Karpas-422 (cell line): ENCODE measurements around the gene ROBO2. TPM values are rescaled to one million over a fixed set of nuclear protein-coding genes. Genes with fewer than 3 reads are reported as not detected.

Experiments used
- DNase-seq: peaks from one replicate; pipeline ENCODE4 v3.0.0-alpha.2; 2015
- H2AFZ ChIP-seq: fragments of 200-600 bp; sonication (generic); 2 replicates; pipeline ENCODE4 v1.6.1; 2014; ENCODE audit warnings: antibody characterized with exemption, low read length, mixed read lengths
- H3K27ac ChIP-seq: fragments of 200-600 bp; sonication (generic); 2 replicates; pipeline ENCODE4 v1.5.1; 2014; ENCODE audit warnings: mild to moderate bottlenecking, low read length, moderate library complexity
- H3K27me3 ChIP-seq: fragments of 200-600 bp; sonication (generic); 2 replicates; pipeline ENCODE4 v1.6.1; 2014; ENCODE audit warnings: low read length, mixed read lengths
- H3K36me3 ChIP-seq: fragments of 200-600 bp; sonication (generic); 2 replicates; pipeline ENCODE4 v1.6.1; 2014; ENCODE audit warnings: low read length, mixed read lengths; ENCODE audit not compliant: insufficient read depth
- H3K4me1 ChIP-seq: fragments of 200-600 bp; sonication (generic); 2 replicates; pipeline ENCODE4 v1.6.1; 2014; ENCODE audit warnings: mild to moderate bottlenecking, low read length, mixed read lengths
- H3K4me2 ChIP-seq: fragments of 200-600 bp; sonication (generic); 2 replicates; pipeline ENCODE4 v1.6.1; 2014; ENCODE audit warnings: low read length, low read depth, mild to moderate bottlenecking; ENCODE audit not compliant: poor library complexity, severe bottlenecking
- H3K4me3 ChIP-seq: fragments of 200-600 bp; sonication (generic); 2 replicates; pipeline ENCODE4 v1.5.1; 2014; ENCODE audit warnings: mild to moderate bottlenecking, antibody characterized with exemption, low read length, mixed read lengths
- H3K79me2 ChIP-seq: fragments of 200-600 bp; sonication (generic); 2 replicates; pipeline ENCODE4 v1.6.1; 2014; ENCODE audit warnings: mild to moderate bottlenecking, low read length, mixed read lengths
- H3K9ac ChIP-seq: fragments of 200-600 bp; sonication (generic); 2 replicates; pipeline ENCODE4 v1.6.0; 2014; ENCODE audit warnings: low read length
- H3K9me2 ChIP-seq: fragments of 200-600 bp; sonication (generic), shearing (Covaris generic); replicated peaks from 2 replicates; pipeline ENCODE4 v1.6.0; 2014; ENCODE audit warnings: mild to moderate bottlenecking, low read length, moderate library complexity; ENCODE audit not compliant: insufficient read depth
- H3K9me3 ChIP-seq: fragments of 300-700, 200-600 bp; sonication (generic); 2 replicates; pipeline ENCODE4 v1.6.1; 2014; ENCODE audit warnings: low read length, mixed read lengths
- H4K20me1 ChIP-seq: fragments of 200-600 bp; sonication (generic); 2 replicates; pipeline ENCODE4 v1.6.1; 2014; ENCODE audit warnings: mild to moderate bottlenecking, antibody characterized with exemption, low read length, low read depth; ENCODE audit not compliant: insufficient read depth
- total RNA-seq: library from RNA; depleted of rRNA; stranded (reverse); fragments of >200 nt; shearing (Covaris generic); gene quantifications from 2 replicates; pipeline ENCODE4 v1.2.3, GENCODE V29; 2014; ENCODE audit warnings: low replicate concordance

Gene ROBO2
- total RNA-seq, 1 experiment from 2014 or later, result 262 TPM

DNA sequence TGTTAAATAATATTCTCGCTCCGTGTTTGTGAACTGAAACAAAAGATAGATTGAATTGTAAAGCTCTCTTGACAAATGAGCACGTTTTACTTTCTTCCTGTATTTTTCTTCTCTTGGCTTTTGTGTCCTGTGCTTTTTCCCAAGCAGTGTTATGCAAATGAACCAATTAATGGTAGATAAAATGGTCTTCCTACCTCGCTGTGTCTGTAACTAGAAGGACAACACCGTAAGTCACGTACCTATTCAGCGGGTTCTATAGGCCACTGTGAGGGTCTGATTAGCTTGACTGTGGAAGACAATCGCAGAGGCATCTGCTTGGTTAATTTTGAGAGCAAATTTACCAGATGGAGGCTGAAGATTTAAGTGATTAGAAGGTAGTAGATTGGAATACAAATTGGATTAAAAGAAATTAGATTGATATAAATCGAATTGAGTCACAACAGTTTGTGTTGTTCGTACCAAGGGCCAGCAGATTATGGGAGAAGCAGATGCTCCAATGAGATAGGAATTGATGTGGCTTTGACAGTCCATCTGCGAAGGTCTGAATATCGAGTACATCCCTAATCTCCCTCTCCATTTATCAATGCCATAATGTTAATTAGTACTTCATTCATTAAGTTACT lies 40.2 kb downstream of the ROBO2 start:
- H3K4me2 ChIP-seq, result no peak overlapping the region
- H3K4me1 ChIP-seq, result peaks cover 5% of the 10 kb centered on the region; the same call in 1 of the 2 replicates
- no peak overlapping the region for H3K9ac ChIP-seq
- no peaks in the 10 kb centered on the region for H4K20me1 ChIP-seq
- H3K9me2 ChIP-seq, result no peaks in the 10 kb centered on the region
- H3K36me3 ChIP-seq, result no peaks in the 10 kb centered on the region
- no peak overlapping the region for H3K27ac ChIP-seq
- no peaks in the 10 kb centered on the region for H3K79me2 ChIP-seq
- no peak overlapping the region for H3K4me3 ChIP-seq
- no peak overlapping the region; the same call in 1 of the 2 replicates for H2AFZ ChIP-seq
- no peaks in the 10 kb centered on the region for H3K9me3 ChIP-seq
- DNase-seq, result no peak
- H3K27me3 ChIP-seq, result no peaks in the 10 kb centered on the region

DNA sequence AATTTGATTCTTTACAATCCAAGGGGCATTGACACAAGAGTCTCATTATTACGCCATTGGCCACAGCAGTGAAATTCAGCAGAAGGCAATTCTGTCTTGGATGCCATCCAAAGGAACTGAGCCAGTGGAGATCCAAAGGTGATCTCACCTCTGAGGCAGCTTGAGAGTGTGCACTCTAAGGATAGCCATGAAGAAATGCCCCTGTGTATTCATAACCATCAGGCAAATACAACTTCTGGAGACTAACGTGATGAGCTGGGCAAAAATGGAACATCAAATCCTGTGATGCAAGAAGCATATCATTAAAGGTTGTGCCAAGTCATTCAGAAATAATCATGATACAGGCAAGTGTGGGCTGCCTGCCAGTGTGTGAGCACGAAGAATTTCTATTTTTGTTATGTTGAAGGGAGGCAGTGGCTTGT lies 41.4 kb downstream of the ROBO2 start:
- H3K9me3 ChIP-seq, result no peaks in the 10 kb centered on the region
- no peaks in the 10 kb centered on the region for H3K9me2 ChIP-seq
- no peaks in the 10 kb centered on the region for H3K36me3 ChIP-seq
- H3K4me2 ChIP-seq, result no peak overlapping the region
- no peak overlapping the region for H2AFZ ChIP-seq
- no peak overlapping the region for H3K27ac ChIP-seq
- no peak overlapping the region for H3K9ac ChIP-seq
- no peaks in the 10 kb centered on the region for H4K20me1 ChIP-seq
- peaks cover 5% of the 10 kb centered on the region; the same call in 1 of the 2 replicates for H3K4me1 ChIP-seq
- H3K27me3 ChIP-seq, result no peaks in the 10 kb centered on the region
- no peak for DNase-seq
- no peak overlapping the region for H3K4me3 ChIP-seq
- no peaks in the 10 kb centered on the region for H3K79me2 ChIP-seq

DNA sequence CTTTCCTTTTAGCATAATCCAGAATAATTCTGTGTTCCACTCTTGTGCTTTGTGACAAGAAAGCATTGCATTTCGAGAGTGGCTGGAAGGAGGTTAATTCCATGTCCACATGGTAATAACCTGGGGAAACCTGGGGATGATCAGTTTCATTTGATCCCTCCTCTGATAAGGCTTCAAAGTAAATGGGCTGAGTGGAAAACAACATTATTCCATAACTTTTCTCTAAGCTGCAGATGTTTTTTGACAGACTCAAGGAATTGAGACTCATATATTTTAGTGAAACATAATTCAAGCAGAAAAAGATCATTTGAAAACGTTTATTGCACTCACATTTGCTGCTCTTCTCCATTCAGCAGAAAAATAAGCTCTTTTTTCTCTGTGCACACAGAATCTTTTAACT lies 44.6 kb downstream of the ROBO2 start:
- Histone ChIP-seq H3K9me3 (no peaks in the 10 kb centered on the region), H3K4me3 (no peak overlapping the region), H3K4me1 (no peaks in the 10 kb centered on the region), H3K9ac (no peak overlapping the region), H3K79me2 (no peaks in the 10 kb centered on the region), H3K4me2 (no peak overlapping the region), H3K36me3 (no peaks in the 10 kb centered on the region), H3K27me3 (no peaks in the 10 kb centered on the region), H2AFZ (no peak overlapping the region), H4K20me1 (no peaks in the 10 kb centered on the region), H3K9me2 (no peaks in the 10 kb centered on the region), H3K27ac (no peak overlapping the region)
- DNase-seq, result no peak

DNA sequence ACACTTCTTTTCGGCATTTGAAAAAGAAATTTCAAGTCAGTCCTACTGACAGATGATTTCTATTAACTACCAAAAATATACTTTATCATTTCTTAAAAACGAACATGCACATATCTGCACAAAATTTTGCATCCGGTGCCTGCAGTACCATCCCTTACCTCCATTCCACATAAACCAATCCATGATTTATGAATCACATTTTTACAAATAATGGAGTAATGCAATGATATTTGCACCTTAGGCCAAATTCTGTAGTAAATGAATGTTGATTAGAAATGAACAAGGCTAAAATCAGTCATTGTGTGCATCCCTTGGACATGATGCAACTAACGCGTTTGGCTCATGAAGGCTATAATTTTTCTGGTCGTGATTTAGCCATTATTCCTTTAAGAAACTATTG lies 46.5 kb downstream of the ROBO2 start:
- no peak overlapping the region for H2AFZ ChIP-seq
- no peaks in the 10 kb centered on the region for H3K36me3 ChIP-seq
- no peaks in the 10 kb centered on the region for H3K4me1 ChIP-seq
- no peak overlapping the region for H3K4me3 ChIP-seq
- no peak overlapping the region for H3K27ac ChIP-seq
- H3K4me2 ChIP-seq, result no peak overlapping the region
- H3K9ac ChIP-seq, result no peak overlapping the region
- no peaks in the 10 kb centered on the region for H3K9me2 ChIP-seq
- H3K27me3 ChIP-seq, result no peaks in the 10 kb centered on the region
- no peaks in the 10 kb centered on the region for H4K20me1 ChIP-seq
- H3K79me2 ChIP-seq, result no peaks in the 10 kb centered on the region
- no peaks in the 10 kb centered on the region for H3K9me3 ChIP-seq
- DNase-seq, result no peak

DNA sequence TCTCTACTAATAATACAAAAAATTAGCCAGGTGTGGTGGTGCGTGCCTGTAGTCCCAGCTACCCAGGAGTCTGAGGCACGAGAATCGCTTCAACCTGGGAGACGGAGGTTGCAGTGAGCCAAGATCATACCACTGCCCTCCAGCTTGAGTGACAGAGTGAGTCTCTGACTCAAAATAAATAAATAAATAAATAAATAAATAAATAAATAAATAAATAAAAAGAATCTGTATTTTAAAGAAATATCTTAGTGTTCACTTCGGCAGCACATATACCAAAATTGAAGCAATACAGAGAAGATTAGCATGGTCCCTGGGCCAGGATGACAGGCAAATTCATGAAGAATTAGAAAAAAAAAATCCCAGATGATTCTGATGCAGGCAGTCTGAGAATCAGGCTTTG lies 51.9 kb downstream of the ROBO2 start:
- H3K4me2 ChIP-seq, result no peak overlapping the region
- no peak overlapping the region for H3K9ac ChIP-seq
- no peaks in the 10 kb centered on the region for H3K36me3 ChIP-seq
- no peaks in the 10 kb centered on the region for H4K20me1 ChIP-seq
- H3K27me3 ChIP-seq, result no peaks in the 10 kb centered on the region
- H2AFZ ChIP-seq, result no peak overlapping the region
- H3K9me3 ChIP-seq, result no peaks in the 10 kb centered on the region
- no peak for DNase-seq
- no peaks in the 10 kb centered on the region for H3K4me1 ChIP-seq
- H3K9me2 ChIP-seq, result no peaks in the 10 kb centered on the region
- H3K4me3 ChIP-seq, result no peak overlapping the region
- H3K79me2 ChIP-seq, result no peaks in the 10 kb centered on the region
- no peak overlapping the region for H3K27ac ChIP-seq

DNA sequence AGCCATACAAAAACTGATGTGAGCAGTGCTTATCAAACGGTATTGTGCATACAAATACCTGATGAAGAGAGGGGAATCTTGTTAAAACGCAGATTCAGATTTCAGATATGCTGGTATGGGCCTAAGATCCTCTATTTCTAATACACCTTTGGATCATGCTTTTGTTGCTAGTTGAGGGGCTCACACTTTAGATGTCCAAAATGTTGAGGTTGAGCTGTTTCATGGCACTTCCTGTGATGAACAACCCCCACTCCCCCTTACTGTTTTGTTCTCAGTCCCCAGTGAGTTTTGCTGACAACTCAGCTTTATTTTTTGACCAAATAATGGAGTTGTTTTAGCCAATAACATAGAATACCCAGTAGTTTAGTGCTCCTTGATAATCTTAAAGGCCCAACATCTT lies 53.2 kb downstream of the ROBO2 start:
- no peaks in the 10 kb centered on the region for H3K27me3 ChIP-seq

DNA sequence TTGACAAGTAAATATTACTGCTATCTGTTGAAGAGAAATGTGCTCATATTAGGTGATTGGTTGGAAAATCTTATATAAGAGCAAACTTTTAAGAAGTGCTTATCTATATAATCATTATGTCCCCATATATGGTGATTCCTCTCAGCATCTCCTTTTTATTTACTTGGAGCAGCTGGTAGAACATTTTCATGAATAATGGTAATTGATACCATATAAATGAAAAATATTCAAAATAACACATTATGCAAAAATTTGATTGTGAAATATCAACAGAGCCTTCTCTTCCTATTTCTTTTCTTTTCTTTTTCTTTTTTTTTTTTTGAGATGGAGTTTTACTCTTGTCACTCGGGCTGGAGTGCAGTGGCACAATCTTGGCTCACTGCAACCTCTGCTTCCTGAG lies 56.2 kb downstream of the ROBO2 start:
- no peak for DNase-seq
- H3K4me2 ChIP-seq, result no peak overlapping the region
- H3K79me2 ChIP-seq, result no peaks in the 10 kb centered on the region
- no peak overlapping the region for H3K9ac ChIP-seq
- no peaks in the 10 kb centered on the region for H3K27me3 ChIP-seq
- H2AFZ ChIP-seq, result no peak overlapping the region
- no peaks in the 10 kb centered on the region for H4K20me1 ChIP-seq
- H3K9me2 ChIP-seq, result no peaks in the 10 kb centered on the region
- H3K4me1 ChIP-seq, result no peaks in the 10 kb centered on the region
- no peaks in the 10 kb centered on the region for H3K9me3 ChIP-seq
- H3K27ac ChIP-seq, result no peak overlapping the region
- no peak overlapping the region for H3K4me3 ChIP-seq
- H3K36me3 ChIP-seq, result no peaks in the 10 kb centered on the region

More for the DNA sequence above, 53.2 kb downstream of the ROBO2 start:
- Histone ChIP-seq H3K4me3 (no peak overlapping the region), H4K20me1 (no peaks in the 10 kb centered on the region), H2AFZ (peak overlapping the region; percentile 49; the same call in 1 of the 2 replicates), H3K9me2 (no peaks in the 10 kb centered on the region), H3K4me1 (no peaks in the 10 kb centered on the region), H3K36me3 (no peaks in the 10 kb centered on the region), H3K4me2 (no peak overlapping the region), H3K79me2 (no peaks in the 10 kb centered on the region), H3K9me3 (no peaks in the 10 kb centered on the region), H3K9ac (no peak overlapping the region), H3K27ac (no peak overlapping the region)
- DNase-seq, result no peak

DNA sequence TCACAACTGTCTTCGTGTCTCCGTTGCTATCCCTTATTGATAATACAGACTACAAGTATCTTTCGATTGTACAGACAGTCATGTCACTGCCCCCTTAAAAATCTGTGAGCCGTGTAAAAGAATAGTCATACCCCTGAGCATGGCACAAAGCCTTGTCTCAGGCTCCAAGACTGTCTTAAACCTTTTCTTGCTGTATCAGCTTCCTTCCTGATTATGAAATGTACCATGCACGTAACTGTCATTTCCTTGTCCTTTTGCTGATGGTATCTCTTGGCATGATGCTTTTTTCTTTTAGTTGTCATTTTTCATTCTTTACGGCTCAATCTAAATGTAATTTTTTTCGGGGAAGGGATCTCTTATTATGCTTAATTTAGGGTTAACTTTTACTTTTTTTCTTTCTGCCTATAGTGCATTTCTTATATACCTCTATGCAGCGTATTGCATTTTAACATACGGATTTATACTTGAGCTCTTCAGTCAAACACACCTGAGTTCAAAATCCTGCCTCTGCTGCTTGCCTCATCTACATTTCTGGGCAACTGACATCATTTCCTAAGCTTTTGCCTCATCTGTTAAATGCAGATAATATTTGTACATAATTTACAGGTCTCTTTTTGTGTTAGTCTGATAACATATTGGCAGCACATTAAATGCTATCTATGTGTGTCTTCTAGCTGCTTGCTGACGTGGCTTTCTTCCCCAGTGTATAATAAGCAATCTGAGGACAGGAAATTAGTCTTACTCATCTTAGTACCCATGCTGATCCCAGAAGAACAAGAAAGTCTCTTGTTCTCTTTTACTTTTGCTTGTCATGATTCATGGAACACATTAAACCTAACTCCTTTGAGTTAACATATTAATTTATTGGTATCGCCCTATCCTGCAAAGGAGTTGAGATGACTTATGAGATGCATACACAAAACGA lies 57.3 kb downstream of the ROBO2 start:
- Histone ChIP-seq H3K9me2 (no peaks in the 10 kb centered on the region), H3K9me3 (no peaks in the 10 kb centered on the region), H4K20me1 (no peaks in the 10 kb centered on the region), H3K4me2 (no peak overlapping the region), H3K27me3 (no peaks in the 10 kb centered on the region), H3K4me1 (no peaks in the 10 kb centered on the region), H3K4me3 (no peak overlapping the region), H3K9ac (no peak overlapping the region), H3K27ac (no peak overlapping the region), H3K79me2 (no peaks in the 10 kb centered on the region), H2AFZ (no peak overlapping the region), H3K36me3 (no peaks in the 10 kb centered on the region)
- DNase-seq, result no peak
